Panc1 (cell line): ENCODE data around the gene SORCS1. TPM values are rescaled to one million over a fixed set of nuclear protein-coding genes. Genes with fewer than 3 reads are reported as not detected.

ENCODE experiments used
- ATAC-seq: fragments of 200-7000 bp; cut with Tn5 transposase; 2 replicates; pipeline ENCODE4 v1.9.1; 2020; ENCODE audit warnings: mild to moderate bottlenecking, moderate library complexity
- BruUV-seq: library from RNA; stranded (reverse); fragments of 400-500 nt; replicated peaks from 2 replicates; lab custom pipeline; 2021; lab: Mats Ljungman, UMichigan
- CTCF ChIA-PET: fragments of 300-600 bp; sonication (Branson Sonifier 250); formaldehyde crosslinking; loops from one replicate; lab custom pipeline; 2022; ENCODE audit warnings: antibody characterized with exemption; lab: Charles Lee
- POLR2A ChIA-PET: fragments of 300-600 bp; sonication (Branson Sonifier 250); formaldehyde crosslinking; loops from one replicate; lab custom pipeline; 2022; ENCODE audit warnings: antibody characterized with exemption; lab: Charles Lee
- DNase-seq: peaks from one replicate; pipeline ENCODE4 v3.0.0-alpha.2; 2010; ENCODE audit warnings: low read depth, low spot score
- H3K27ac ChIP-seq: 2 replicates; pipeline ENCODE4 v1.5.1; 2011; ENCODE audit warnings: mild to moderate bottlenecking, low read length, inconsistent platforms
- H3K27me3 ChIP-seq: fragments of 200-500 bp; sonication (Bioruptor generic); 2 replicates; pipeline ENCODE4 v1.6.0; 2014; ENCODE audit warnings: low read length, inconsistent platforms; ENCODE audit not compliant: control insufficient read depth, insufficient read depth
- H3K36me3 ChIP-seq: fragments of 200-500 bp; sonication (Bioruptor generic); 2 replicates; pipeline ENCODE4 v1.5.1; 2014; ENCODE audit warnings: inconsistent platforms, mild to moderate bottlenecking, low read length, moderate library complexity; ENCODE audit not compliant: control insufficient read depth, insufficient read depth
- H3K4me1 ChIP-seq: 2 replicates; pipeline ENCODE4 v1.5.1; 2011; ENCODE audit warnings: inconsistent platforms, mild to moderate bottlenecking, low read length, moderate library complexity; ENCODE audit not compliant: control insufficient read depth, insufficient read depth
- H3K4me3 ChIP-seq, 2 experiments: 2 replicates each; pipeline ENCODE4 v1.5.1; 2011 to 2012; ENCODE audit warnings: low read depth in 2 of 2, low read length in 2 of 2, mild to moderate bottlenecking in 2 of 2, inconsistent platforms in 1 of 2, moderate library complexity in 1 of 2
- H3K9me3 ChIP-seq: fragments of 200-500 bp; sonication (Bioruptor generic); 2 replicates; pipeline ENCODE4 v1.5.1; 2014; ENCODE audit warnings: low read depth, mild to moderate bottlenecking, inconsistent platforms, low read length, moderate library complexity; ENCODE audit not compliant: control insufficient read depth, insufficient read depth
- CTCF ChIP-seq: fragments of 450-650 bp; IDR thresholded peaks from 2 replicates; pipeline ENCODE4 v1.5.1; 2017; ENCODE audit warnings: mild to moderate bottlenecking
- POLR2AphosphoS5 ChIP-seq: IDR thresholded peaks from 2 replicates; pipeline ENCODE4 v1.6.1; 2012; ENCODE audit warnings: mild to moderate bottlenecking, low read depth, low read length, moderate library complexity
- REST ChIP-seq, 2 experiments: IDR thresholded peaks; 2 replicates each; pipeline ENCODE4 v1.6.1; 2011 to 2012; ENCODE audit warnings: low read depth in 2 of 2, control low read depth in 1 of 2, low read length in 1 of 2, mild to moderate bottlenecking in 1 of 2, moderate library complexity in 1 of 2; ENCODE audit not compliant: insufficient read depth in 1 of 2
- SIN3A ChIP-seq: IDR thresholded peaks from 2 replicates; pipeline ENCODE4 v1.6.1; 2012; ENCODE audit warnings: low read depth, mild to moderate bottlenecking, low read length, moderate library complexity, borderline replicate concordance; ENCODE audit not compliant: insufficient read depth
- TCF7L2 ChIP-seq: IDR thresholded peaks from 2 replicates; pipeline ENCODE4 v1.6.1; 2011; ENCODE audit warnings: mild to moderate bottlenecking, low read depth, low read length, inconsistent platforms
- in situ Hi-C: cut with HindIII; loops from 2 replicates; pipeline ENCODE4 v1.10.0; 2016; ENCODE audit warnings: low sequenced_read_pairs, low pct_unique_long_range_greater_than_20kb
- intact Hi-C: fragments of 100-400 bp; cut with micrococcal nuclease; formaldehyde crosslinking; loops from one replicate; pipeline ENCODE4 v1.10.0; 2022; ENCODE audit not compliant: unreplicated experiment
- total RNA-seq: library from RNA; stranded (reverse); gene quantifications from one replicate; pipeline ENCODE4 v1.2.1, GENCODE V29; 2021; ENCODE audit not compliant: unreplicated experiment

Gene SORCS1
- total RNA-seq, 1 experiment from 2014 or later: not detected

- Histone ChIP-seq H3K27ac (no peak overlapping the region), H3K36me3 (no peaks in the 10 kb centered on the region), H3K9me3 (no peaks in the 10 kb centered on the region), H3K4me1 (no peaks in the 10 kb centered on the region), H3K4me3 (no peak overlapping the region), H3K27me3 (no peaks in the 10 kb centered on the region)
- intact Hi-C loops (no loop called here), in situ Hi-C loops (no loop called here)
- CTCF ChIA-PET: no interaction called here
- DNase-seq (no peak), ATAC-seq (no peak)
- POLR2A ChIA-PET: no interaction called here
- TF ChIP-seq TCF7L2: no peak
- no peak for TF ChIP-seq SIN3A
- TF ChIP-seq POLR2AphosphoS5: no peak
- no peak for TF ChIP-seq CTCF
- TF ChIP-seq REST (IDR thresholded peaks at IDR 0.05; ENCODE audit: insufficient read depth in 1 of 2, low read depth in 2 of 2, low read length in 1 of 2): no peak
- BruUV-seq: no TSS peak
These were observed 612.9 kb downstream of the SORCS1 start for GRCh38 chr10:106551501-106552062.

- POLR2A ChIA-PET: no interaction called here
- no peak overlapping the region for H3K4me3 ChIP-seq
- ATAC-seq: no peak
- in situ Hi-C loops: no loop called here
- CTCF ChIA-PET: no interaction called here
- no peaks in the 10 kb centered on the region for H3K36me3 ChIP-seq
- no peaks in the 10 kb centered on the region for H3K9me3 ChIP-seq
- H3K27ac ChIP-seq: no peak overlapping the region
- intact Hi-C loops: no loop called here
- TF ChIP-seq REST (IDR thresholded peaks at IDR 0.05; ENCODE audit: insufficient read depth in 1 of 2, low read depth in 2 of 2, low read length in 1 of 2): no peak
- no peak for TF ChIP-seq TCF7L2
- TF ChIP-seq POLR2AphosphoS5: no peak
- TF ChIP-seq CTCF: no peak
- TF ChIP-seq SIN3A: no peak
- H3K27me3 ChIP-seq: no peaks in the 10 kb centered on the region
- DNase-seq: no peak
- H3K4me1 ChIP-seq: no peaks in the 10 kb centered on the region
- no TSS peak for BruUV-seq
These were observed 615.7 kb downstream of the SORCS1 start for GRCh38 chr10:106548832-106549231.
